Thyroid gland (tissue), 4 donors: ENCODE measurements around the gene CHN2.

ENCODE experiments used
- POLR2A ChIP-seq, 2 donors: fragments of 450-650 bp; IDR thresholded peaks; one replicate each; pipeline ENCODE4 v1.6.1; 2017; ENCODE audit warnings: antibody characterized with exemption in 2 of 2, mild to moderate bottlenecking in 2 of 2, moderate library complexity in 1 of 2
- TF ChIP-seq, protein P1 (sequence below), 6 experiments: fragments of 200-600 bp in 3 of 6; fragments of 450-650 bp in 3 of 6; sonication (generic) in 3 of 6; IDR thresholded peaks; one replicate each; pipeline ENCODE4 v1.5.1; 2016 to 2019; ENCODE audit warnings: antibody characterized with exemption in 6 of 6, mild to moderate bottlenecking in 2 of 6, inconsistent platforms in 1 of 6, moderate library complexity in 1 of 6

DNA sequence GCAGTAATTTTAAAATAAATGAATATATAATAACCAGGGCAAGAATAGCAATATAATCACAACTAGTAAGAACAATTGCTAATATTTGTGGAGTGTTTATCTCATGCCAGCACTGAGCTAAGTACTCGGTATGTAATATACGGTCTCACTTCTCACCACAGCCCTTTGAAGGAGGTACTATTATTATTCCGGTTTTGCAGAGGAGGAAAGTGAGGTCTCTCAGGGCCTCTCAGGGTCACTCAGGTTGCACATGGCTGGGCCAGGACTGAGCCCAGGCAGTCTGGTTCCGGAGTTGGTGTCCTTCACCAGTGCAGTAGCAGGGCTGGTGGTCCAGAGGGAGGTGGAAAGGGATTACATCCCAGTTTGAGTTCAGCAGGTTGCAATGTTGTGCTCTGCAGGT is 80.9 kb downstream of the CHN2 start:
- TF ChIP-seq, protein P1, sequence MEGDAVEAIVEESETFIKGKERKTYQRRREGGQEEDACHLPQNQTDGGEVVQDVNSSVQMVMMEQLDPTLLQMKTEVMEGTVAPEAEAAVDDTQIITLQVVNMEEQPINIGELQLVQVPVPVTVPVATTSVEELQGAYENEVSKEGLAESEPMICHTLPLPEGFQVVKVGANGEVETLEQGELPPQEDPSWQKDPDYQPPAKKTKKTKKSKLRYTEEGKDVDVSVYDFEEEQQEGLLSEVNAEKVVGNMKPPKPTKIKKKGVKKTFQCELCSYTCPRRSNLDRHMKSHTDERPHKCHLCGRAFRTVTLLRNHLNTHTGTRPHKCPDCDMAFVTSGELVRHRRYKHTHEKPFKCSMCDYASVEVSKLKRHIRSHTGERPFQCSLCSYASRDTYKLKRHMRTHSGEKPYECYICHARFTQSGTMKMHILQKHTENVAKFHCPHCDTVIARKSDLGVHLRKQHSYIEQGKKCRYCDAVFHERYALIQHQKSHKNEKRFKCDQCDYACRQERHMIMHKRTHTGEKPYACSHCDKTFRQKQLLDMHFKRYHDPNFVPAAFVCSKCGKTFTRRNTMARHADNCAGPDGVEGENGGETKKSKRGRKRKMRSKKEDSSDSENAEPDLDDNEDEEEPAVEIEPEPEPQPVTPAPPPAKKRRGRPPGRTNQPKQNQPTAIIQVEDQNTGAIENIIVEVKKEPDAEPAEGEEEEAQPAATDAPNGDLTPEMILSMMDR (IDR thresholded peaks at IDR 0.05): no peak
- no peak for TF ChIP-seq POLR2A (IDR thresholded peaks at IDR 0.05)
